Renal cortical epithelial cell (primary cell): Measurements from ENCODE around the gene CNOT1. TPM values are rescaled to one million over a fixed set of nuclear protein-coding genes. Genes with fewer than 3 reads are reported as not detected.
A peak's percentile ranks its signal among the peaks of the same experiment; 100 is the strongest.
"Not testable (repeated sequence)": the region's sequence is repeated elsewhere in the genome, so short reads cannot be mapped to it uniquely, and the experiment has no call there.

Experiments
- DNase-seq: peaks from one replicate; pipeline ENCODE4 v3.0.0-alpha.2; 2011; ENCODE audit warnings: low read depth
- total RNA-seq: library from RNA; depleted of rRNA; stranded (reverse); fragments of >200 nt; gene quantifications from 2 replicates; pipeline ENCODE4 v1.2.3, GENCODE V29; 2014

CNOT1 gene
- total RNA-seq = 134 and 256 TPM in 2 replicates

- peak; percentile 99 for DNase-seq
Measured at GRCh38 chr16:58629733-58630640, at the start of gene CNOT1. Gene CNOT1 (minus strand): TSS chr16:58629826. CDS start chr16:58599337, 30,489 bp downstream.

GRCh38 chr16:58678716-58679115 lies 49.1 kb upstream of the CNOT1 start:
- peak; percentile 43 for DNase-seq

- no peak for DNase-seq
Measured at GRCh38 chr16:58678269-58678668, 48.6 kb upstream of the CNOT1 start.

DNA sequence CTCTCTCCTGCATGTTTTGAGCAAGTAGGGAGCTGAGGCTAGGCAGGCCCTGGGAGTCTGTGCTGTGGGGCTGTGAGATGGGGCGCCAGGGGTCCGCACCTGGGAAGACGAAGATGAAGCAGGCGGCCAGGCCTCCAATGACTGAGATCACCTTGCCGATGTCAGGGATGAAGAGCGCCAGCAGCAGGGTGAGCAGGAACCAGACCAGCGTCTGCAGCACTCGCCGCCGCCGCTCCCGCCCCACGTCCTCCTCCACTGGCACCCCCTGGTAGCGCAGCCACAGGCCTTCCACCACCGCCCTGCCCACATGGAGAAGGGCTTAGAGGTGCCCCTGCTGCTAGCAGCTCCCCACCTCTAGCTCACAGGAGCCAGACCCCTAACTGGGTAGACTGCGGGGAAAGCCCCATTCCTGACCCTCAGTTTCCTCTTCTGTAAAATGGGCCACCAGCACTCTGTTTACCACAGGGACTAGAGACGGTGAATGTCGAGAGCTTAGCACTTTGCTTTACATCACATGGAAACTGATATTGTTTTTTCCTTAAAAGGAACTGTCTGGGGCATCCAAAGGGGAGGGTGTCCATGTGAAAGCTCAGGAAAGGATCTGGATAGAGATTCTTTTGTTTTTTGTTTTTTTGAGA lies 41.4 kb upstream of the CNOT1 start:
- no peak for DNase-seq

DNA sequence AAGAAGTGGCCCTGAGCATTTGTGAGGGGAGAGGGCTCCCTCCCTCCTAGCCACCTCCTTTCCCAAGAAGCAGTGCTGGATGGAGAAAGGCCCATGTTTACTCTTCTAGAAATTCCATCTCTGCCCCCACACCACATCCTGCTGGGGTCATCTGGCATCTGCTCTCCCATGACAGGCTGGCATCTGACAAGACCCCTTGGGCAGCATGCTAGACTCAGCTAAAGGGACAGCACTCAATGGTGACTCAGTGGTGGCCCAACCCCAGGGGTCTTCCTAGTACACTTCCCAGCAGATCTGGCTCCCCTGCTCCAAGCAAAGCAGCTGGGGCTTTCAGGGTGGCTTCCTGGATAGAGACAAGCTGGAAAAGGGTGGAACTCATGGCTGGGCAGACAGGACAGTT lies 40.6 kb upstream of the CNOT1 start:
- DNase-seq = no peak

DNA sequence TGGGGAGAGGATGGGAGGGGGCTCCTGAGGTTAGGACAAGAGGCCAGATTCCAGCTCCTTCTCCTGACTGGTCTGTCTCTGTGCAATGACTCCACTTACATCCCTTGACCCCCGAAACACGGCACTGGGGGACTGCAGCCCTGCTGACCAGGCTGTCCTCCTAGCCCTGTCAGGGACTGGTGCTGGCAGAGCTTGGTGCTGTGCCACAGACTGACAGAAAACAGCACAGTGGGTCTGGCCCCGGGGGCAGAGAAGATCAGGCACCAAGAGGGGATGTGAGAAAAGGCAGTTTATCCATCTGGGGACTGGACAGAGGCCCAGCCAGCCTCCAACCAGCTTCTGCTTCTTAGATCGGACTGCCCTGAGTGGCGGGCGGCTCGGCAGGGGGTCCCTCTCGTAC lies 35.6 kb upstream of the CNOT1 start:
- DNase-seq = no peak

DNA sequence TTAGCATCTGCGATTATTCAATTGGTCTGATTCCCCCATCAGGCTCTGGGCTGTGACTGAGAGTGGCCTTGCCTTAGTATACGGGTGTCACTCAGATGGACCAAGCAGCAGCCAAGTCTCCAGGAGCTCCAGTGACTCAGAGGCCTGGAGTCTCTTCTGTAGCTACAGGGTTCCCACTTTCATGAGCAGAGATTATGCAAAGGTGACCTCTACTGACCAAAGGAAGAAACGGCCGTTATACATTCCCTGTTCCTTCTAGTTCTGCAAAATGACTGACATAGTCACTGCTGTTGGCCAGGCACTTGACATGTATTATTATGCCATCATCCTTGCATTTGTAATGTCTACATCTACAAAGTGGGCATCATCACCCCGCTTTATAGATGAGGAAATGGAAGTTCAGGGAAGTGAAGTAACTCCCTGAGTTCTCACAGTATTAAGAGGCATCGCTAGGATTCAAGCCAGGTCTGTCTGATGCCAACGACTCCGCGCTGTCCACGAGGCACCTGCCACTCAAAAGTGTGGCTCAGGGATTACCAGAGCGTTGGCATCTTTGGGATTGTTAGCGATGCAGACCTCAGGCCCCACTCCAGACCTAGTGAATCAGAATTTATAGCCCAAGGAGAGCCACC lies 31.7 kb upstream of the CNOT1 start:
- peak; percentile 87 for DNase-seq

- DNase-seq = not testable (repeated sequence)
Measured at GRCh38 chr16:58659911-58660310, 30.3 kb upstream of the CNOT1 start.

- no peak for DNase-seq
Measured at GRCh38 chr16:58658796-58659211, 29.2 kb upstream of the CNOT1 start.

- no peak for DNase-seq
Measured at GRCh38 chr16:58656899-58657298, 27.3 kb upstream of the CNOT1 start.

GRCh38 chr16:58655215-58655596 lies 25.6 kb upstream of the CNOT1 start:
- no peak for DNase-seq

GRCh38 chr16:58654560-58655214 lies 25.1 kb upstream of the CNOT1 start:
- no peak for DNase-seq

- DNase-seq = peak; percentile 45
Measured at GRCh38 chr16:58652741-58653140, 23.1 kb upstream of the CNOT1 start.

DNA sequence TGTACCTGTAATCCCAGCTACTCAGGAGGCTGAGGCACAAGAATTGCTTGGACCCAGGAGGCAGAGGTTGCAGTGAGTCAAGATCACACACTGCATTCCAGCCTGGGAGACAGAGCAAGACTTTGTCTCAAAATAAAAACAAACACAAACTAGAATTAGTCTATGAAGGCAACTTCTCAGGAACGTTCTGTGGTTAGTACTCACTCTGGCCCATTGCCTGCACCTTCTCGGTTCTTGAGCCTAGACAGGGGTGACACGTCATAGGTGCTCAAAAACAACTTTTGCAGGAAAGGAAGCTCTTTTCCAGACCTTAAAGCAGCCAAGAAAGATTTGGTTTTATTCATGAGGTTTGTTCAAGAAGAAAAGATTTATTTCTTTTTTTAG lies 22.3 kb upstream of the CNOT1 start:
- DNase-seq = peak; percentile 45

GRCh38 chr16:58649707-58650106 lies 20.1 kb upstream of the CNOT1 start:
- DNase-seq = no peak

DNA sequence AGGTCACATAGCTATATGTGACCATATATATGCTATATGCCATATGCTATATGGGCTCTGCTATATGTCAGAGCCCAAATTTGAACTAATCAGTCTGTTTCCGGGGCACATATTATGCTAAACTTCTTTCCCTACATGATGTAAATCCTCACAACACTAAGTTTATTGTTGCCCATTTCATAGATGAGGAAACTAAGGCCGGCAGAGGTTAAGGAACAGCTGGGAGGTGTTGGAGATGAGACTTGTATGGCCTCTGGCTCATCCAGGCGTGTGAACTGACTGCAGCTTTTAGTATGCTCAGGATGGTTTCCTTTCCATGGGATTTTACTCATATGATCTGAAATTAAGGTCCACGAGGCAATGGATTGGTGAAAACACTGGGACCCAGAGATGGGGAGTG lies 17.5 kb upstream of the CNOT1 start:
- no peak for DNase-seq

DNA sequence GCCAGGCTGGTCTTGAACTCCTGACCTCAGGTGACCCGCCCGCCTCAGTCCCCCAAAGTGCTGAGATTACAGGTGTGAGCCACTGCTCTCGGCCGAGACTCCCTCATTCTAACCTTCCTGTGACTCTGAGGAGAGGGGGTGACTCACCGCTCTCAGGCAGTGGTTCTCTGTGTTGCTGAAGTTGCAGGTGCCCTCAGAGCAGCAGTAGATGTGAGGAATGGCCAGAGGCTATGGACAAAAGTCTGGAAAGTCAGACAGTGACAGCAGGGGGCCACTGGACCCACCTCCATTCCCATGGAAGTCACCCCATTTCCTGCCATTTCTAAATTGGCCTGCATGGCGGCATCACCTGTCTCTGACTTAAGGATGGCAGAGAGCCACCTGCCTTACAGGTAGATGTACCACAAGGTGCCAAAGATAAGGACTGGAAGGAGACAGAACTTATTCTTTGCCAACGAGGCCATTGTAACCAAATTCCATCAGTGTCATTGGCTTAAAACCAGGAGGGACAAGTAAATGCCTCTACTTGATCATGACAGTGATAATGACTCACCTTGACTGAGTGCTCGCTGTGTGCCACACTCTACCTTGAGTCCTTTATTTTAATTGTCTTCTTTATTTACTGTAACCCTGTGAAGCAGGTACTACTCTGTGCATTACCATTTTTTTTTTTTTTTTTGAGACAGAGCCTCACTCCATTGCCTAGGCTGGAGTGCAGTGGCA lies 15.3 kb upstream of the CNOT1 start:
- no peak for DNase-seq

DNA sequence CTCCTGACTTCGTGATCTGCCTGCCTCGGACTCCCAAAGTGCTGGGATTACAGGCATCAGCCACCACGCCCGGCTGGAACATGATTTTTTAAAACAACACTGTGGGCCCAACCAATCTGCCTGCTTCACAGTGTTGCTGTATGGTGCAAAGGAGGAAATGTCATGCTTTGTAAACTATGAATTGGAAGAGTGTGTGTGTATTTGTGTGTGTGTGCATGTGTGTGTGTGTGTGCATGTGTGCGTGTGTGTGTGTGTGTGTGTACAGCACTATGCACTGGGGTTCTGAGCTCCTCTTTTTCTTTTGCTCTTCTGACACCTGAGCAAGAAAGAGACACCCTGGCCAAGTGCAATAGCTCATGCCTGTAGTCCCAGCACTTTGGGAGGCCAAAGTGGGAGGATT lies 14.5 kb upstream of the CNOT1 start:
- no peak for DNase-seq

GRCh38 chr16:58640949-58641348 lies 11.3 kb upstream of the CNOT1 start:
- no peak for DNase-seq

DNA sequence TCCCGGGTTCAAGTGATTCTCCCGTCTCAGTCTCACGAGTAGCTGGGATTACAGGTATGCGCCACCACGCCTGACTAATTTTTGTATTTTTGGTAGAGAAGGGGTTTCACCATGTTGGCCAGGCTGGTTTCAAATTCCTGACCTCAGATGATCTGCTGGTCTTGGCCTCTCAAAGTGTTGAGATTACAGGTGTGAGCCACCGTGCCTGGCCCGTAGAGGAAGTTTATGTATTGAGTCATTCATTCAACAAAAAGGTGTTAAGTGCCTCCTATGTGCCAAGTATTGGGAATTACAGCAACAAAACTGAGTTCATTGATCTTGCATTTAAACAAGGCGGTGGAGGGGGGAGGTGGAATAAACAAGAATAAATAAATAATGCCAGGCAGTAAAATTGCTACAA lies 10.2 kb upstream of the CNOT1 start:
- no peak for DNase-seq

DNA sequence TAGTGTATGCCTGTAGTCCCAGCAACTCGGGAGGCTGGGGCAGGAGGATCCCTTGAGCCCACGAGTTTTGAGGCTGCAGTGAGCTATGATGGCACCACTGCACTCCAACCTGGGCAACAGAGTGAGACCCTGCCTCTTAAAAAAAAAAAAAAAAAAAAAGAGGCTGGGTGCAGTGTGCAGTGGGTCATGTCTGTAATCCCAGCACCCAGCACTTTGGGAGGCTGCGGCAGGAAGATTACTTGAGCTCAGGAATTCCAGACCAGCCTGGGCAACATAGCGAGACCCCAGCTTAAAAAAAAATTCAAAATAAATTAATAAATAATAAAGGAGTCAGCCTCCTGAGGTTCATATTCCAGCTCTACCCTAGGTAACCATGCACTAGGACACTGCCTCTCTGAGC lies 9.6 kb upstream of the CNOT1 start:
- DNase-seq = no peak
